Liver (tissue), 9 donors: ENCODE measurements around the gene LRRC2. TPM values are rescaled to one million over a fixed set of nuclear protein-coding genes. Genes with fewer than 3 reads are reported as not detected.
"Not testable (repeated sequence)": the region's sequence is repeated elsewhere in the genome, so short reads cannot be mapped to it uniquely, and the experiment has no call there.

ENCODE experiments used
- DNase-seq: peaks from one replicate; pipeline ENCODE4 v3.0.0-alpha.2; 2017; ENCODE audit warnings: low spot score
- H3K27ac ChIP-seq, 2 donors: one replicate each; pipeline ENCODE4 v1.7.0; 2013; ENCODE audit warnings: inconsistent platforms in 2 of 2, low read length in 2 of 2, control low read depth in 1 of 2, low read depth in 1 of 2, mild to moderate bottlenecking in 1 of 2
- H3K27me3 ChIP-seq, 4 donors: one replicate each; pipeline versions ENCODE4 v1.6.1 to v1.7.0; 2013; ENCODE audit warnings: low read length in 3 of 4, inconsistent platforms in 1 of 4, mild to moderate bottlenecking in 1 of 4, moderate library complexity in 1 of 4; ENCODE audit not compliant: control insufficient read depth in 4 of 4, insufficient read depth in 4 of 4
- H3K36me3 ChIP-seq, 4 donors: one replicate each; pipeline versions ENCODE4 v1.6.1 to v1.7.0; 2013; ENCODE audit warnings: low read length in 3 of 4, mild to moderate bottlenecking in 3 of 4, low read depth in 1 of 4, moderate library complexity in 1 of 4; ENCODE audit not compliant: control insufficient read depth in 4 of 4, insufficient read depth in 3 of 4
- H3K4me1 ChIP-seq, 4 donors: one replicate each; pipeline versions ENCODE4 v1.6.1 to v1.7.0; 2013; ENCODE audit warnings: low read length in 3 of 4, mild to moderate bottlenecking in 3 of 4, moderate library complexity in 1 of 4; ENCODE audit not compliant: control insufficient read depth in 4 of 4, insufficient read depth in 4 of 4
- H3K4me3 ChIP-seq, 3 donors: one replicate each; pipeline versions ENCODE4 v1.6.1 to v1.7.0; 2013; ENCODE audit warnings: low read length in 3 of 3, control low read depth in 1 of 3, low read depth in 1 of 3, mild to moderate bottlenecking in 1 of 3
- H3K9ac ChIP-seq, 2 donors: one replicate each; pipeline ENCODE4 v1.7.0; 2013; ENCODE audit warnings: low read length in 2 of 2, mild to moderate bottlenecking in 2 of 2, moderate library complexity in 2 of 2, control low read depth in 1 of 2, low read depth in 1 of 2
- H3K9me3 ChIP-seq, 4 donors: one replicate each; pipeline versions ENCODE4 v1.6.1 to v1.7.0; 2013; ENCODE audit warnings: low read length in 3 of 4; ENCODE audit not compliant: control insufficient read depth in 4 of 4
- CTCF ChIP-seq: fragments of 150-350 bp; IDR thresholded peaks from 2 replicates; pipeline ENCODE4 v1.5.1; 2017; ENCODE audit warnings: improper control_type of control experiment, low read depth, low read length; ENCODE audit not compliant: missing input control
- HNF4A ChIP-seq, 2 donors: conservative IDR thresholded peaks; 2 replicates each; pipeline ENCODE4 v1.6.1; 2016; ENCODE audit warnings: antibody characterized with exemption in 2 of 2, mild to moderate bottlenecking in 2 of 2
- HNF4G ChIP-seq: IDR thresholded peaks from 2 replicates; pipeline ENCODE4 v1.6.1; 2016; ENCODE audit warnings: antibody characterized with exemption
- MAX ChIP-seq: IDR thresholded peaks from 2 replicates; pipeline ENCODE4 v1.6.1; 2016; ENCODE audit warnings: antibody characterized with exemption
- NR2F2 ChIP-seq: IDR thresholded peaks from 2 replicates; pipeline ENCODE4 v1.6.1; 2016; ENCODE audit warnings: antibody characterized with exemption
- RAD21 ChIP-seq, 2 donors: IDR thresholded peaks; 2 replicates each; pipeline ENCODE4 v1.6.1; 2016; ENCODE audit warnings: antibody characterized with exemption in 2 of 2, mild to moderate bottlenecking in 2 of 2
- REST ChIP-seq: IDR thresholded peaks from 2 replicates; pipeline ENCODE4 v1.6.1; 2016; ENCODE audit warnings: antibody characterized with exemption, mild to moderate bottlenecking
- RXRA ChIP-seq, 2 donors: IDR thresholded peaks; 2 replicates each; pipeline ENCODE4 v1.6.1; 2017 to 2018; ENCODE audit warnings: antibody characterized with exemption in 2 of 2, mild to moderate bottlenecking in 1 of 2
- YY1 ChIP-seq: IDR thresholded peaks from 2 replicates; pipeline ENCODE4 v1.6.1; 2016; ENCODE audit warnings: antibody characterized with exemption, mild to moderate bottlenecking
- WGBS: extraction: QIAGEN DNeasy Blood & Tissue Kit; methylation state at CpG from one replicate; pipeline ENCODE4 v1.1.7; 2013; 5-methylcytosine and 5-hydroxymethylcytosine counted together
- polyA plus RNA-seq, 2 donors: library from polyadenylated mRNA; stranded (reverse) in 1 of 2; unstranded in 1 of 2; fragments of 200-250 nt in 1 of 2; fragments of >200 nt in 1 of 2; fragmentation: Nextera tagmentation in 1 of 2; extraction: Ambion mirVana in 1 of 2; gene quantifications; one replicate each; pipeline versions ENCODE4 v1.2.1 to v1.2.3, GENCODE V29; 2013 to 2015
- total RNA-seq, 2 donors: library from RNA; depleted of rRNA; stranded (reverse); fragments of >200 nt; gene quantifications; one replicate each; pipeline ENCODE4 v1.2.3, GENCODE V29; 2014
- donor health status: healthy.
- donor health status: healthy.
- donor health status: healthy.
- donor health status: healthy.
- donor health status: healthy.

Gene LRRC2
- total and polyA plus RNA-seq, 4 donors: 0.93 to 7.6 (median 4.2) TPM

DNA sequence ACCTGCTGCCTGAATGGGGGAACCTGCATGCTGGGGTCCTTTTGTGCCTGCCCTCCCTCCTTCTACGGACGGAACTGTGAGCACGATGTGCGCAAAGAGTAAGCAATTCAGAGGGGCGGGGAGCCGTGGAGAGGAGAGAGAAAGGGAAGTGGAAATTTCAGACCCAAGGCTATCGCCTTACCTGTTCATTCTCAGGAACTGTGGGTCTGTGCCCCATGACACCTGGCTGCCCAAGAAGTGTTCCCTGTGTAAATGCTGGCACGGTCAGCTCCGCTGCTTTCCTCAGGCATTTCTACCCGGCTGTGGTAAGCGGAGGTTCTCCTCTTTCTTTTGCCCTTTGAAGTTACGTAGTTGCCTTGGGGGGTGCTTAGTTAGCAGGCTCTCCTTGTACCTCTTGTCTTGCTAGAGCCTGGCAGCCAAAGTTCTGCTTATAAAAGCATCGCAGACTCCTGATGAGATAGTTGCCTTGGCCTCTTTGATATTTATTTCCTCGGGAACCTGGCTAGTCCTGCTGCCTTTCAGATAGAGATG, 13.7 kb upstream of the LRRC2 start (continued):
- no peak for TF ChIP-seq CTCF

- no peak overlapping the region for H3K4me3 ChIP-seq
- H3K27me3 ChIP-seq: no peaks in the 10 kb centered on the region
- peaks cover 14 to 37% (median 24%) of the 10 kb centered on the region in 4 donors for H3K4me1 ChIP-seq
- 51% methylated on average over 10 of the region's 10 CpGs for WGBS
- H3K9me3 ChIP-seq: no peaks in the 10 kb centered on the region
- H3K27ac ChIP-seq: no peak overlapping the region
- DNase-seq: no peak
- TF ChIP-seq RAD21 (IDR thresholded peaks at IDR 0.05) (no peak), NR2F2 (no peak), MAX (peak; percentile 19), YY1 (peak; percentile 23)
- H3K9ac ChIP-seq: no peak overlapping the region
- no peaks in the 10 kb centered on the region for H3K36me3 ChIP-seq
These were observed 13.1 kb upstream of the LRRC2 start for GRCh38 chr3:46578973-46579755.

- not testable (repeated sequence) for H3K36me3 ChIP-seq, H3K27me3 ChIP-seq, H3K9ac ChIP-seq, H3K9me3 ChIP-seq, H3K27ac ChIP-seq, DNase-seq, H3K4me3 ChIP-seq
- 74% methylated on average over 18 of the region's 18 CpGs for WGBS
- peaks cover 12 to 33% (median 22%) of the 10 kb centered on the region in 4 donors for H3K4me1 ChIP-seq
These were observed 11.6 kb upstream of the LRRC2 start for GRCh38 chr3:46577580-46578249.

DNA sequence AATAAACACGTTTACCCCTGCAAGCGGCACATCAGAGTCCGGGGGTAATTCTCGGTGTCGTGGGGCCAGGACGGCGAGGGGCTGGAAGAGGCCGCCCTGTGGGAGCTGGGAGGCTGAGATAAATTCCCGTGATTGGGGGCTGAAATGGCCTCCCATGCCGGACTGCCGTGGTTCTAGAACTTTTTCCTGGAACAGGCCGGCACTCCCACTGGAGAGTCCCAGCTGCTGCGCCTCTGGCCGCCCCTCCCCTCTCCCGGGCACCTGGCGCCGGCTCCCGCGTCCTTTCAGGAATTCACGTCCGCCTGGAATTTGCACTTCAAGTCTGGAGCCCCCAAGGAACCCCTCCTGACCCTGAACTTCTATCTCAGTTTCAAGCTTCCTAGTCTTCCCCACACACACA, 10.8 kb upstream of the LRRC2 start:
- no peak for DNase-seq
- TF ChIP-seq HNF4G (no peak), HNF4A (conservative IDR thresholded peaks at IDR 0.05) (no peak), CTCF (no peak), MAX (no peak), REST (no peak), YY1 (no peak), NR2F2 (no peak), RXRA (IDR thresholded peaks at IDR 0.05) (no peak)
- Histone ChIP-seq H3K27ac (no peak overlapping the region), H3K9ac (no peak overlapping the region), H3K9me3 (no peaks in the 10 kb centered on the region), H3K4me1 (peaks cover 9 to 28% (median 17%) of the 10 kb centered on the region in 4 donors), H3K27me3 (no peaks in the 10 kb centered on the region), H3K36me3 (no peaks in the 10 kb centered on the region), H3K4me3 (no peak overlapping the region)
- 70% methylated on average over 21 of the region's 21 CpGs for WGBS
